Measurements from ENCODE around the gene LSAMP. TPM values are rescaled to one million over a fixed set of nuclear protein-coding genes. Genes with fewer than 3 reads are reported as not detected.

The LSAMP gene
- total RNA-seq, 1 donor from 2014 or later, result 18.0 TPM

GRCh38 chr3:116084999-116085791, 360.1 kb downstream of the LSAMP start:
- no peak overlapping the region for H3K27ac ChIP-seq
- Mint-ChIP-seq H3K4me3 (no peak overlapping the region), H3K9me3 (no peaks in the 10 kb centered on the region), H3K36me3 (peaks cover 4% of the 10 kb centered on the region), H3K27me3 (ENCODE audit: insufficient read depth, low read depth) (no peaks in the 10 kb centered on the region), H3K4me1 (no peaks in the 10 kb centered on the region), H3K27ac (no peak overlapping the region)
- no peaks in the 10 kb centered on the region for H3K36me3 ChIP-seq
- TF ChIP-seq EZH2phosphoT487 (IDR thresholded peaks at IDR 0.05) (no peak), EZH2 (IDR thresholded peaks at IDR 0.05) (no peak)
- TF ChIP-seq, protein P1, sequence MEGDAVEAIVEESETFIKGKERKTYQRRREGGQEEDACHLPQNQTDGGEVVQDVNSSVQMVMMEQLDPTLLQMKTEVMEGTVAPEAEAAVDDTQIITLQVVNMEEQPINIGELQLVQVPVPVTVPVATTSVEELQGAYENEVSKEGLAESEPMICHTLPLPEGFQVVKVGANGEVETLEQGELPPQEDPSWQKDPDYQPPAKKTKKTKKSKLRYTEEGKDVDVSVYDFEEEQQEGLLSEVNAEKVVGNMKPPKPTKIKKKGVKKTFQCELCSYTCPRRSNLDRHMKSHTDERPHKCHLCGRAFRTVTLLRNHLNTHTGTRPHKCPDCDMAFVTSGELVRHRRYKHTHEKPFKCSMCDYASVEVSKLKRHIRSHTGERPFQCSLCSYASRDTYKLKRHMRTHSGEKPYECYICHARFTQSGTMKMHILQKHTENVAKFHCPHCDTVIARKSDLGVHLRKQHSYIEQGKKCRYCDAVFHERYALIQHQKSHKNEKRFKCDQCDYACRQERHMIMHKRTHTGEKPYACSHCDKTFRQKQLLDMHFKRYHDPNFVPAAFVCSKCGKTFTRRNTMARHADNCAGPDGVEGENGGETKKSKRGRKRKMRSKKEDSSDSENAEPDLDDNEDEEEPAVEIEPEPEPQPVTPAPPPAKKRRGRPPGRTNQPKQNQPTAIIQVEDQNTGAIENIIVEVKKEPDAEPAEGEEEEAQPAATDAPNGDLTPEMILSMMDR (IDR thresholded peaks at IDR 0.05), result no peak
- H3K9me3 ChIP-seq (ENCODE audit: low read depth), result no peaks in the 10 kb centered on the region
- no peak overlapping the region for H2AFZ ChIP-seq (replicated peaks)
- H3K4me2 ChIP-seq, result no peak overlapping the region
- no peak overlapping the region for H3K4me3 ChIP-seq
- H3F3A ChIP-seq (ENCODE audit: low read depth), result no peaks in the 10 kb centered on the region
- H3K9ac ChIP-seq, result no peak overlapping the region
- H3K4me1 ChIP-seq, result no peaks in the 10 kb centered on the region
- DNase-seq (ENCODE audit: low spot score), result no peak
- H3K79me2 ChIP-seq (ENCODE audit: low read depth), result no peaks in the 10 kb centered on the region
- no peaks in the 10 kb centered on the region for H3K27me3 ChIP-seq
- no peaks in the 10 kb centered on the region for H4K20me1 ChIP-seq (ENCODE audit: low read depth)

- Histone ChIP-seq H3K36me3 (no peaks in the 10 kb centered on the region), H3K27ac (no peak overlapping the region), H3F3A (ENCODE audit: low read depth) (no peaks in the 10 kb centered on the region), H3K79me2 (ENCODE audit: low read depth) (no peaks in the 10 kb centered on the region), H3K4me3 (no peak overlapping the region), H3K4me2 (no peak overlapping the region), H3K9me3 (ENCODE audit: low read depth) (no peaks in the 10 kb centered on the region), H3K4me1 (no peaks in the 10 kb centered on the region), H3K9ac (no peak overlapping the region), H3K27me3 (no peaks in the 10 kb centered on the region), H2AFZ (replicated peaks) (no peak overlapping the region), H4K20me1 (ENCODE audit: low read depth) (no peaks in the 10 kb centered on the region)
- Mint-ChIP-seq H3K27ac (no peak overlapping the region), H3K36me3 (peaks cover 4% of the 10 kb centered on the region), H3K4me1 (no peaks in the 10 kb centered on the region), H3K4me3 (no peak overlapping the region), H3K9me3 (no peaks in the 10 kb centered on the region), H3K27me3 (ENCODE audit: insufficient read depth, low read depth) (no peaks in the 10 kb centered on the region)
- DNase-seq (ENCODE audit: low spot score), result no peak
- no peak for TF ChIP-seq EZH2phosphoT487 (IDR thresholded peaks at IDR 0.05)
- no peak for TF ChIP-seq EZH2 (IDR thresholded peaks at IDR 0.05)
- TF ChIP-seq, protein P1 (IDR thresholded peaks at IDR 0.05), result no peak
Observed at GRCh38 chr3:116083683-116084082, 361.6 kb downstream of the LSAMP start.

GRCh38 chr3:116078561-116078960, 366.7 kb downstream of the LSAMP start:
- Histone ChIP-seq H3K27me3 (no peaks in the 10 kb centered on the region), H3K9ac (no peak overlapping the region), H3K9me3 (ENCODE audit: low read depth) (no peaks in the 10 kb centered on the region), H3K36me3 (no peaks in the 10 kb centered on the region), H4K20me1 (ENCODE audit: low read depth) (no peaks in the 10 kb centered on the region), H3K4me2 (no peak overlapping the region), H3K27ac (no peak overlapping the region), H3K4me3 (no peak overlapping the region), H3F3A (ENCODE audit: low read depth) (no peaks in the 10 kb centered on the region), H2AFZ (replicated peaks) (no peak overlapping the region), H3K4me1 (no peaks in the 10 kb centered on the region), H3K79me2 (ENCODE audit: low read depth) (no peaks in the 10 kb centered on the region)
- Mint-ChIP-seq H3K4me1 (no peaks in the 10 kb centered on the region), H3K4me3 (no peak overlapping the region), H3K27me3 (ENCODE audit: insufficient read depth, low read depth) (no peaks in the 10 kb centered on the region), H3K9me3 (no peaks in the 10 kb centered on the region), H3K27ac (no peak overlapping the region), H3K36me3 (no peaks in the 10 kb centered on the region)
- TF ChIP-seq EZH2 (IDR thresholded peaks at IDR 0.05) (no peak), EZH2phosphoT487 (IDR thresholded peaks at IDR 0.05) (no peak)
- TF ChIP-seq, protein P1 (IDR thresholded peaks at IDR 0.05), result no peak
- DNase-seq (ENCODE audit: low spot score), result no peak

Data from neural progenitor cell (in vitro differentiated cells).